ENCODE measurements around the gene PDE1C.

- no peak for TF ChIP-seq POLR2A (IDR thresholded peaks at IDR 0.05)
- no peak for TF ChIP-seq CTCF (IDR thresholded peaks at IDR 0.05)
Observed at GRCh38 chr7:32079510-32079909, 9.3 kb upstream of the PDE1C start.
